Ammon's horn (tissue), 1 donor: Measurements from ENCODE around the gene KLHL26.

Experiments used
- DNase-seq: peaks from one replicate; pipeline ENCODE4 v3.0.0-alpha.2; 2016; ENCODE audit warnings: low spot score

KLHL26 gene

GRCh38 chr19:18713550-18714117, 76.8 kb downstream of the KLHL26 start:
- no peak for DNase-seq

DNA sequence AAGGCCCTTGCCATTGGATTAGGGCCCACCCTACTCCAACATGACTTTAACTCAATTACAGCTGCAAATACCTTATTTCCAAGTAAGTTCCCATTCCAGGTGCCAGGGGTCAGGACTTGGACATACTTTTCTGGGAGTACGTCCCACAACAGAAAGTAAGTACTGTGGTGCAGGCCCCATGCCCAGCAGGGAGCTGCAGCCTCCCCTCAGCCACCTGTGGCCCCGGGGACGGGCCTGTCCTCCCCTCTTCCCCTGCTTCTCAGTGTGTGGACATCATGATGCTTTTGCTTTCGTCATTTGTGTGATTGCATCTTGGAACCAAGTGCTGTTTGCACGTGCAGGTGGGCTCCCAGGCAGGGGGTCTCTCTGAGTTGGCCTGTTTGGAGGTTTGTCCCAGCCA, 78.6 kb downstream of the KLHL26 start:
- DNase-seq, result no peak

GRCh38 chr19:18716857-18717256, 80.0 kb downstream of the KLHL26 start:
- no peak for DNase-seq

DNA sequence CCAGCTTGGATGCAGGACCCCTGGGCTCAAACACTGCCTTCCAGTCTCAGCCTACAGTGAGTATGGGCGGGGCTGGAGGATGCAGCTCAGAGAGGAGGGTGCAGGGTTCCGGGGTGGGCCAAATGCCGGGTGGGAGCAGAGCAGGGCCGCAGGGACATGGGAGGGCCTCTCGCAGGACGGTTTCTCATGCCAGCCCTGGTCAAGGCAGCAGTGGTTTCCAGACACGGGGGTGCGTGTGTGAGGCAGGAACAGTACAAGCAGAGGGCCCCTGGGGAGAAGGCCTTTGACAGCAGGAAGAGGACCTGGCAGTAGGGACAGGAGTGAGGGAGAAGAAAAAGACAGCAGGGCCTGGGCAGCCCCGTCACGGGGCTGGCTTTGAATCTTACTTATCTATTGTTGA, 80.8 kb downstream of the KLHL26 start:
- DNase-seq, result no peak

GRCh38 chr19:18718015-18718526, 81.2 kb downstream of the KLHL26 start:
- no peak for DNase-seq

DNA sequence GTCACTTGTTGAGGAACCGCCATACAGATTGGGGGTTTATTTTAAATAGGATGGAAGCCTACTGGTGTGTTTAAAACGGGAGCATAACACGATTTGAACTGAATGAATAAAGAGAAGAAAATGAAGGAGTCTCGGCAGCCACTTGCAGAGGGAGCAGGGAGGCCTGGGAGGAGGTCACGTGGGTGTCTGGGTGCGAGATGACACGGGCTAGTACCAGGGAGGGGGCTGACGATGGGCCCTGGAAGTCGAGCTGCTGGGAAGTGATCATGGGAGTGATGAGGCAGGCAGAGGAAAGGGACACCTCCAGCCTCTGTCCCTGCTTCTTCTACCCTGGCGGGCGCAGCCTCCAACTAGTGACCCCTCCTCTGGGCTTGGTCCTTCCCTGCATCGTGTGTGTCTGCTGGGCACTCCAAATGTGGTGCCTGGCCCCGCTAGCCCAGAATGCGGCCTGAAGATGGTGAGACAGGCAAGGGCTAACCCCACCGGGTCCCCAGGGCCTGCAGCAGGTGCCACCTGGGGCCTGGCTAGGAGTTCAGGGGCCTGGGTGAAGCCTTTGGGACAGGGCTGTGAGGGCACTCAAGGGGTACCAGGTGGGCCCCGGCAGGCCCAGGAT, 82.1 kb downstream of the KLHL26 start:
- no peak for DNase-seq

- DNase-seq, result no peak
Observed at GRCh38 chr19:18719541-18719940, 82.7 kb downstream of the KLHL26 start.
